Stimulated activated CD4-positive, alpha-beta T cell treated with anti-CD3 and anti-CD28 coated beads, Interleukin-15, amount 100 ng/mL, for 48 hours (primary cell): Measurements from ENCODE around the gene CCDC18.
"Not testable (repeated sequence)": the region's sequence is repeated elsewhere in the genome, so short reads cannot be mapped to it uniquely, and the experiment has no call there.

Source experiments
- DNase-seq, 2 donors: peaks; one replicate each; pipeline ENCODE4 v3.0.0-alpha.2; 2020; ENCODE audit warnings: low read depth in 2 of 2

CCDC18 gene

DNA sequence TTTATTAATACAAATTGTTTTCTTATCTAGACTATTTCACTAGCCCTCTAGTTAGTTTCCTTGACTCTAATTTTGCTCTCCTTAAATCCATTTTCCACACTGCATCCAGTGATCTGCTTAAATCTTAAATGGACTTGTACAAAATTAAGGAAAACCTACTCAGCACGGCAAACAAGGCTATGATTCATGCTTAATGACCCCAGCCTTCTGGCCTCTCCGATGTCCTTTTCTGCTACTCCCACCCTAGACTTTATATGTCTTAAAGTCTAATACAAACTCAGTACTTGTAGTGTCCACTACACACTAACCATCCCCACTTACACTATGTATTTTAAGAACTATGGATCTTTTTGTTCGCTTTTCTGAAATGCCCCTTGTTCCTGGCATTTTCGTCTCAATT is 2.5 kb upstream of the CCDC18 start:
- no peak for DNase-seq

DNA sequence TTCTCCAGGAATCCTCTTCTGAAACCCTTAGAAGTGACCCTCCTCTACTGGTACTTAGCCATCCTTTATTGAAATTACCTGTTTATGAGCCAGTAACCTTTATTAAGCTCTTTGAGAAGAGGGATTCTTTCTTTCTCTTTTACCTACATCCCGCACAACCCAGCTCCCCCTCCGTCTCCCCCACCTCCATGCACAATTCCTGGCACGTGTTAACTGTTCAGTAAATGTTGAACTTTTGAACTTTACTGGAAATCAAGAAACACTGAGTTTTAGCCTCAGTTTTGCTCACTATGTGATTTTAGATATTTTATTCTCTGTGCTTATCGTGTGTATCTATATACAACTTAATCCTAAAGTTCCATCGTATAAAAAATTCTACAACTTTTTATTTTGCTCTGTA is 2.1 kb upstream of the CCDC18 start:
- no peak for DNase-seq

DNA sequence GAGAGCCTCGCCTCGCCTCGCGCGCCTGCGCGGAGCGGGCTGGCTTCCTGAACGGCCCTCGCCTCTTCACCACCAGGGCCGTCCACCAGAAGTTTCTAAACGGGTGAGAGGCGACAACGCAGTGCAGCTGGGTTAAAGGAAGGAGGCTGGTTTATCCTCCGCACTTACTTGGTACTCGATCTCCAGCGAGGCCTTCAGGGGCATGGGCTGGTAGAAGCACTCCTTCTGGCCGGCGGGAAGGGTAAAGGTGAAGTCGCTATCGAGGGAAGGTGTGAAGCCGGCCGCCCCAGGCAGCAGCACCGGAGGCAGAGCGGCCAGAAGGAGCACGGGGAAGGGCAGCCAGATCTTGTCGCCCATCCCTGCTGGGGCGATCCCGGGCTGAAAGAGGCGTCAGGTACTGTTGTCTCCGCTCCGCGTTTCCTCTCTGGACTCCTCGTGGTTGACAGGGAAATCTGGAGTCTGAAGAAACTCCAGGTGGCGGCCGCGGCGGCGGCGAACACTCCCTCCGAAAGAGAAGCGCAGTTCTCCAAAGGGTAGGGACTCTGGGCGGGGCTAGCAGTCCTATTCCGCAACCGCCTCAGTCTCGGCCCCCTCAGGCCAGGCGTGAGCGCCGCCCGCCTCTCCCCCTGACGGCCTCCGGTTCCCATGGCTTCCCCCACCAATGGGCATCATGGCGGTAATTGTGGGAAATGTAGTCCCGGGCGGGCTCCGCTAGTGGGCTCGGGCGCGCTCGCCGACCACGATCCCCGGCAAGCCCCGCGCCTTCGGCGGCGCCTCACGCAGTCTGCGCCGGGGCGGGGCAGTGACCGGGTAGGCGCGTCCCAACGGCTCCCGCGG is 420 bp upstream of the CCDC18 start, which contains the start of gene TMED5:
Gene TMED5 (minus strand): TSS at position 528 of the 837 bp plus-strand sequence. CDS start 171 bp downstream, at position 357.
- peak; percentile 91 to 93 for DNase-seq

DNA sequence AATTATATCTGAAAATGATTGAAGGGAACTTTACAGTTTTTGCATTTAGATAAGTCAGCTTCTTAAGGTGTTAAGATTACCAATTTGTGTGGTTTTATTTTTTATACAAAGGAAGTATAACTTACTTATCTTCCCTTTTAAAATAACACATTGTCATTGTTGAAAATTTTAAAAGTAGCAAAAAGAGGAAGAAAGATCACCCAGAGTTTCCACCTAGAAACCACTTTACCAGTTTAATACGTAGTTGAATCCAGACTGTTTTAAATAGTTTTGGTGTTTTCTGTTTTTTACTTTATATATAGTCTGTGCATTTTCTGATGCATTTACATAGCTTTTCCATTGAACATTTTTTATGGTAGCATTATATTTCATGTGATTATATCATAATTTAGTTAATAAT is 6.1 kb downstream of the CCDC18 start:
- DNase-seq = no peak

DNA sequence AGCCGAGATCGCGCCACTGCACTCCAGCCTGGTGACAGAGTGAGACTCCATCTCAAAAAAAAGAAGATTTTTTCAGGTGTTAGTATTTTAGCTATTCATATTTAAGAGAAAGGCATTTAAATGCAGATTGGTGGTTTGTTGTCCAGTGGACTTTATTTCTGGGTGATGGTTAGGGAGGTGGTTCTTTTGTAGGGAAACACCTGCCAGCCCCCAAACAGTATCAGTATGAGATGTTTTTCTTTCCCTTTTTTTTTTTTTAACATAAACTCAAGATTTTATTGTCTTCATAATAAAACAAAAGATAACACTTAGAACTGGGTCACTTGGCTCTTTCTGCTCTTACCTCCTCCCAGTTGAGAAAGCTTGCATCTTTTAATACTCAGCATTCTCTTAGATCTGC is 9.9 kb downstream of the CCDC18 start:
- DNase-seq = no peak

DNA sequence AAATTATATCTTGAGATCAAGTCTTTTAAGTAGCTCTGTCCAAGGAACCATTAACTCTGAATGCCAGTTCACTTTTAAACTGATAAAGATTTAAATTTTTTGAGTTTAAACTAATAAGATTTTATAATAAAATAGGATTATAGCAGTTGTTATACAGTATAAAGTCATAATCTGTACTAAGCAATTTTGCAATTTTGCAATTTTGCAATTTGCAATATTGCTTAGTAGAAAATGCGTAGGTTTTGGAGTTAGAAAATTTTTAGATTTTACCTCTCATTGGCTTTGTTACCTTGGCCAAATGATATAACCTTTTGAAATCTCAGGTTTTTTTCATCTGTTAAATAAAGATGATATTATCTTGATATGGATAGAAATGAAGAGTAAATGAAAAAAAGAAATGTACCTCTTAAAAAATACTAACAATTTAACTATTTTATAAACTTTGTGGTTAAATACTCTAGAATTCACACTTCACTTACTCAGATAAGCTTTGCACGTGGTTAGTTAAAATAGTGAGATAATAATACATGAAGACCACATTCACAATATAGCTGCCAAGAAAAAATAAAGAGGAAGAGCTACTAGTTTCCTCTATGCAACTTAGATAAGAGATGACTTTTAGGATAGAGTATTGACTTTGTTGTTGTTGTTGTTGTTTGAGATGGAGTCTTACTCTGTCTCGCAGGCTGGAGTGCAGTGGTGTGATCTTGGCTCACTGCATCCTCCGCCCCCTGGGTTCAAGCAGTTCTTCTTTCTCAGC is 13.9 kb downstream of the CCDC18 start:
- no peak for DNase-seq

DNA sequence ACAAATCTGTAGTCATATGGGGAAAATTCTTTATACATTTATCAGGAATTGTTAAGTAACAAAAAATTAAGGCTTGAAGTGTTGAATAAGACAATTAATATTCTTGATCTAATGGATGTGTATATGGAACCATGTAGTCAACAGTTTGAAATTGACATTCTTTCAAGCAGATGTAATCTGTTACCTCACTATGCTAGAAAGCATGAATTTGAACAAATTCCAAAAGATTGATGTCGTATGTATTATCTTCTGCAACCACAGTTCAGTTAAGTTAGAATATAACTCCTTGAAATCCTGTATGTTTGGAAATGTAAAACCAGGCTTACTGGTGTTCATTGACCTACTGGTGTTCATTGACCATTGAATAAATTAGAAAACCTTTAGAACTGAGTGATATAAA is 16.1 kb downstream of the CCDC18 start:
- no peak for DNase-seq

DNA sequence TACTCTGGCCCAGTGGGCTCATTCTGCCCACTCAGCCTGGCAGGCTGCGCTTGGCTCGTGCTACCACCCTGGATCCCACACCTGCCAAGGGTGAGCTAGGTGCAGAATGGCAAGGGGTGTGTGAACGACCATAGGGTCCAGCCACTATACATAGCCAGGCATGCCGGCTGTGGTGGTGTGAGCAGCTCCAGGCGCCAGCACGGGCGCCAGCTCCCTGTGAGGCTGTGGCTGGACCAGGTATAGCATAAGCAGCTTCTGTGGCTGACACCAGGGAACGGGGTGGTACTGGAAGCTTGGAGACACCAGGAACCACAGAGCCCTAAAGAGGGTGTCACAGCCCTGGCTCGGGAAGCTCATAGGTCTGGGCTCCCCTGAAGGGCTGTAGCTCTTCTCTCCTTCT is 18.6 kb downstream of the CCDC18 start:
- DNase-seq = no peak

DNA sequence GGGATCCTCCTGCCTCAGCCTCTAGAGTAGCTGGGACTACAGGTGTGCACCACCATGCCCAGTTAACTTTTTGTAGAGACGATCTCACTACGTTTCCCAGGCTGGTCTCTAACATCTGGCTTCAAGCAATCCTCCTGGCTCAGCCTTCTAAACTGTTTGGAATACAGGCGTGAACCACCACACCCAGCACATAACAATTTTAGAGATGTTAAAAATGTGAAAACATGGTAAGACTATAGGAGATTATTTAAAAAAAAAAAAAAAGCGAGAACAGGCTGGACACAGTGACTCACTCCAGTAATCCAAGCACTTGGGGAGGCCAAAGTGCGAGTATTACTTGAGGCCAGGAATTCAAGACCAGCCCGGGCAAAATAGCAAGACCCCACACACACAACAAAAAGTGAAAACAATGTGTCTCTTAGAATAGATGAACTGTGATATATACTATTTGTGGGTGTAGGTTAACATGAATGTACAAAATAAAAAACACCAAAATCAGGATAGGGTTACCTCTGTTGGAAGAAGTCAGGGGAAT is 19.6 kb downstream of the CCDC18 start:
- no peak for DNase-seq

DNA sequence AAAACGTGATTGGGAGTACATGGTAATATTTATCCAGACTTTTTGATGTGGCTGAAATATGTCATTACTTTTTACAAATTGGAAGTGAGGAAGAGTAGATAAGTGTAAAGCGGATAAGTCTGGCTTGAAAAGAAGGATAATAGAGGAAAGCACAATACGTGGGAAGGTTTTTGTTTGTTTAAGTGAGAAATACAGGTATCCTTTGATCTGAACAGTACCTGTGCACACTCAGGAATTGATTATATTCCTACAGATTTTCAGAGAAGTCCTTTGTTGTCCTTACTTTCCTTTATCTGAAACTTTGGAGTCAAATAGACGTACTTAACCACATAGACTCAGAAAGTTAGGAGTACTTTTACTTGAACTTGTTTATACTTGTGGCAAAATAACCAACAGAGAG is 20.2 kb downstream of the CCDC18 start:
- DNase-seq = no peak

DNA sequence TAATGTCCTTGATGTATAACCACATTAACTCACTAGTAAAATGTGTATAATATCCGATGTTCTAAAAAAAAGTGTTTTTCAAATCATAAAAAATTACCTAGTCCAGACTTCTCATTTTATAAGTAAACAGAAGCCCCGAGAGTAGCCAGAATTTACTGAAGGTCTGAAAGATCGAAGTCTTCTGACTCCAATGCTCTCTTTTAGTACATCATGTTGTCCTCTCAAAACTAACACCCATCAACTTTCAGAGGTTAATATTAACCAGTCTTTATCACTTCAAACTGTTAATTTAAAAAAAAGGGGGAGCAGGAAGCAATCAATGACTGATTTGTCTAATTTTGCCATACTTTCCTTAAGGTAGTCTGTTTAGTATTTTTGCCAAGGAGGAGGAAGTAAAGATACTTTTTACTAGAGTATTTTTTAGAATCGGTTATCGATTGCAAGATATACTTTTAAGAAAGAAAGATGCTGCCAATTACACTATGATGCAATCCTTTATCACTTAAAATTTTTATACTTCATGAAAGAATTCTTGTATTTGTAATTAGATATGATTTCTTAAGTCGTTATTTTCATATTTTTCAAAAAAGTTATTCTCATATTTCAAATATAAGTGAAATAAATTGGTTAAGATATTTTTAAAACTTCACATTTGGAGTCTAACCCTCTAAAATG is 25.5 kb downstream of the CCDC18 start:
- no peak for DNase-seq

DNA sequence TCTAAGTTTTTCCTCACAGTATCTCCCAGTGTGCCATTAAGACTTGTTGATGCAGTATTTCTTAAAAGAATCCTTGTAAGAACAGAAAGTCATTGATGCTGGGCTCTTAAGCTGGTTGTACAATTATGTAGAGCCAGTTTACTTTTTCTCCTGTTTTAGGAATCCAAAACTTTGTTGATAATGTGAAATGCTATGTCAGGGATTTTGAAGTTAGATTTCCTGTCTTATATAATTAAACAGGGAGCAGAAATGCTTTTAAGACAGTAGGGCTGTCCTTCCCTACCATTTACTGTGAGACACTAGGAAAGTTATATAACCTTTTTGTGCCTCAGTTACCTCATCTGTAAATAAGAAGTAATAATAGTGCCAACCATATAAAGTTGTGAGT is 26.0 kb downstream of the CCDC18 start:
- DNase-seq = no peak

DNA sequence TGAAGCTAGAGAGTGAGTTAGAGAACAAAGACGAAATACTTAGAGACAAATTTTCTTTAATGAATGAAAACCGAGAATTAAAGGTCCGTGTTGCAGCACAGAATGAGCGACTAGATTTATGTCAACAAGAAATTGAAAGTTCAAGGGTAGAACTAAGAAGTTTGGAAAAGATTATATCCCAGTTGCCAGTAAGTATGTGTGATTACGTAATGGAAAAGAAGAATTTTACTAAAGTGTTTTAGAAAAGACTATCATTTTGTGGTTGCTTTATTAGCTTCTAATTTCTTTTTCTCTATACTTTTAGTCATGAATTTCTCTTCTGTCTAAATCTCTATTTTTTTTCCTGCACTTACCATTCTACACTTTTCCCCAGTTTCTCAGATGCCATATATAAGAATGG is 26.7 kb downstream of the CCDC18 start:
- no peak for DNase-seq

DNA sequence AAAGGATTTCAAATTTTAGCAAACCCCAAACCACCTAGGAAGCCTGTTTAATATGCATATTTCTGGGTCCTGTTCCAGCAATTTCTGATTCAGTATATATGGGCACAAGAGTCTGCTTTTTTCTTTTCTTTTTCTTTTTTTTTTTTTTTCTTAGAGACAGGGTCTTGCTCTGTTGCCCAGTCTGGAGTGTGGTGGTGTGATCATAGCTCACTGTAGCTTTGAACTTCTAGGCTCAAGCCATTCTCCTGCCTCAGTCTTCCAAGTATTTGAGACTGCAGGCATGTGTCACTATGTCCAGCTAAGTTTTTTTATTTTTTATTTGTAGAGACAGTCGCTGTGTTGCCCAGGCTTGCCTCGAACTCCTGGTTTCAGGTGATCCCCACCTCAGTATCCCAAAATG is 34.8 kb downstream of the CCDC18 start:
- no peak for DNase-seq

DNA sequence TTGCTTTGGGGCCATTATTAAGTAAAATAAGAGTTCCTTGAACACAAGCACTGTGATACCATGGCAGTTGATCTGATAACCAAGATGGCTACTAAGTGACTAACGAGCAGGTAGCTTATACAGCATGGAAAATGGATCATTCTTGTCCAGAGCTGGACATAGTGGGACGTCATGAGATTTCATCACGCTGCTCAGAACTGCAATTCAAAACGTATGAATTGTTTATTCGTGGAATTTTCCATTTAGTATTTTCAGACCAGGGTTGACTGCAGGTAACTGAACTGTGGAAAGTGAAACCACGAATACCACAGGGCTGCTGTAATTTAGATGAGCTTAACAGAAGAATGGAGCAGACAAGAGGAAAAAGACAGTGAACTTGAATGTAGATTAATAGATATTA is 38.9 kb downstream of the CCDC18 start:
- peak in 1 of 2 donors; percentile 4 for DNase-seq

DNA sequence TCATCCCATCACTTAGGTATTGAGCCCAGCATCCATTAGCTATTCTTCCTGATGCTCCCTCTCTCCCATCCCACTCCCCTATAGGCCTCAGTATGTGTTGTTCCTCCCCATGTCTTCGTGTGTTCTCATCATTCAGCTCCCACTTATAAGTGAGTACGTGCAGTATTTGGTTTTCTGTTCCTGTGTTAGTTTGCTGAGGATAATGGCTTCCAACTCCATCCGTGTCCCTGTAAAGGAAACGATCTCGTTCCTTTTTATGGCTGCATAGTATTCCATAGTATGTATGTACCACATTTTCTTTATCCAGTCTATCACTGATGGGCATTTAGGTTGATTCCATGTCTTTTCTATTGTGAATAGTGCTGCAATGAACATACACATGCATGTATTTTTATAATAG is 40.2 kb downstream of the CCDC18 start:
- not testable (repeated sequence) for DNase-seq

DNA sequence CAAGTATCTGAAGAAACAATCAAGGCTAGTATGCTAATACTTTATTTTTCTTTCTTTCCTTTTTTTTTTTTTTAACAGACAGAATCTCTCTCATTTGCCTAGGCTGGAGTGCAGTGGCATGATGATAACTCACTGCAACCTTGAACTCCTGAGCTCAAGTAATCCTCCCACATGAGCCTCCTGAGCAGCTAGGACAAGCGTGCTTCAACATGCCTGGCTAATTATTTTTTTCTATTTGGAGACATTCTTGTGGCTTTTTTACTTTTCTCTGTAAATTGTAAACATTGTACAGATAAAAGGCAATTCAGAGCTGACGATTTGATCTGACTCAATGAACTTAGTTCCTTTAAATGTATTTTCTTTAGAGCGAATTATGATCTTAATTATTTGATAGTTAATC is 41.4 kb downstream of the CCDC18 start:
- DNase-seq = no peak

DNA sequence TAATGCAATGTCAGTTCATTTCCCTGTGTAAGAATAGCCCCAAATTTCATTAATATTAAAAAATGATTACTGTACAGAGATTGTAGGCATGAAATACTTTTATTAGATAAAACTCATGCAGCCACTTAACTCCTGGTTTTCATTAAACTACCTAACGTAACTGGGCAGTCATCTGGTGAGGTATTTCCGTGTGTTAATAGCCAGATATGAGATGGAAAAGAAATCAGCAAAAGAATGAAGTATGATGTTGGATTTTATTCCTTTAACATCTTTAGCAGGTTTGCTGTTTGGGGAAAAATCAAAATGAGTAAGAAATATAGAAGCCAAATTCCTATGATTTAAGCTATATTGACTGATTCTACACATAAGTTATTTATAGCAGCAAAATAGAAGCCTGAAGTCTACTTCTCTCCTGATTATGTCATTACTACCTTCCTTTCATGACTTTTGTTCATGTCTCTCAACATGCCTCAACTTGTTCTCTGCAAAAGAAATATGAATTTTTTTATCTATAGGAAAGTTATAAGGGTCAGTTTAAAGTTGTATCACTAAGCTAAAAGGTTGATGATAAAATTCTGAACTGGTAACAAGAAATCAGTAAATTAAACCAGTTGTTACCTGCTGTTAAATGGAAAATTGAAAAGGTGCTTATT is 42.6 kb downstream of the CCDC18 start:
- DNase-seq = no peak

DNA sequence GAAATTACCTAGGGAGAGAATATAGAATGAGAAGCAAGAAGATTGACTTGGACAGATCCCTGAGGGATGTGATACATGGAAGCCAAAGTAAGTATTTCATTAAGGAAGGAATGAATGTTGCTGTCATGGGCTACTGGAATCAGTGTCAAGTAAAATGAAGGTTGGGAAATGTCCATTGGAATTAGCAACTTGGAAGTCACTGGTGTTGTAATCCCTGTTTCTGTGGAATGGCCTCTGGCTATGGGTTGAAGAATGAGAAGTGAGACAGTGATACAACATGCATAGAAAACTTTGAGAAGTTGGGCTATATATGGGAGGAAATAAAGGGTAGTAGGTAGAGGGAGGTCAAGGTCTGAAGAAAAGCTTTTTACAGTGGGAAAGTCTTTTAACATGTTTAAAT is 54.7 kb downstream of the CCDC18 start:
- no peak for DNase-seq

DNA sequence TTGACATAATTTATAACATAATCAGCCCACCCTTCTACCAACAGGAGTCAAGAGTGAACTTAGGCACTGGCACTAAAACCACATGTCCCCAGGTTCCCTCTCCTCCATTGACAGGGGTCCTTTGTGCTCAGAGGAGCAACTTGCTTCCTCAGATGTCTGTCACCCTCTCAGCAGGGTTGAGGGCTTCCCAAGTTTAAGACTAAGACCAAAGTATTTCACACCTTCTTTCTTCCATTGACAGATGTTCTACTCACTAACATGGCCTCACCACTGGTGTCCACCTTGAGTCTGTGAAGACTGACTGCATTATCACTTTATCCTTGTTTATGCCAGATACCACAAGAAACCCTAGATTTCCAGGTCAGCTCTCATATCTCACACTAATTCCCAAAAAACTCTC is 56.5 kb downstream of the CCDC18 start:
- no peak for DNase-seq

DNA sequence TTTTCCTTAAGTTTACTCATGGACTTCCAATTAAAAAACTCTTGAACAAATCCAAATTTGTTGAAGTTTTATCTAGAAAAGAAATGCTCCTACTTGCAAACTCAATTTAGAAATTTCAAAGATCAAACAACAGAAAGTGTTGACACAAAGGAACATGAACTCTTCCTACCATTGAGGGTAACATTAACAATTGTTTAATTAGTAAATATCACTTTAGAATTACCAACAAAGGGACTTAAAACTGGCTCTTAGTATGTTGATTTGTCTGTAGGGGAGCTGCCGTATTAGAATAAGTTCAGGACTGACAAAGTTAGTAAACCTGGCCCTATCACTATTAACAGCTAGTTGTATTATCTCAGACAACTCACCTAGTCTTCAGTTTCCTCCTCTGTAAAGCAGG is 57.9 kb downstream of the CCDC18 start:
- DNase-seq = no peak

DNA sequence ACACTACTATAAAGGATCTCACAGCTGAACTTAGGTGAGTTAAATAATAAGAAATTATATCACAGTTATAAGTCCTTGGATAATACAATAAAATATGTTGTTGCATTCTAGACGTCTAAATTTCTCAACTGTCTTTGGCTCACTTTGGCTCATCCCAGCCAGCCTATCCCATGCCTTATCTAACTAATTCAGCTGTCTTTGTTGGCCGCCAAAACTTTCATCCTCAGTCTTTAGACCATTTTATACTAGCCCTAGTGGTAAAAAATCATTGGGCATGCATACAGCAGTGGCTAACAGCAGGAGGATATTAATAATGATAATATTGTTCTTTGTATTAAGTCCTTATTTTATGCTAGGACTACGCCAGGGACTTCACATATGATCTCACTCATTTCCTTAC is 59.3 kb downstream of the CCDC18 start:
- DNase-seq = no peak
